Activated CD4-positive, alpha-beta memory T cell treated with anti-CD3 and anti-CD28 coated beads for 36 hours (primary cell): ENCODE results near the gene SLC17A5. TPM values are rescaled to one million over a fixed set of nuclear protein-coding genes. Genes with fewer than 3 reads are reported as not detected.
"Not testable (repeated sequence)": the region's sequence is repeated elsewhere in the genome, so short reads cannot be mapped to it uniquely, and the experiment has no call there.

ENCODE experiments used
- CTCF ChIA-PET: fragments of 350-600 bp; sonication (Branson Sonifier 250); formaldehyde crosslinking; loops from one replicate; lab custom pipeline; 2021; ENCODE audit warnings: antibody characterized with exemption, inconsistent platforms; lab: Charles Lee
- POLR2A ChIA-PET: fragments of 350-600 bp; sonication (Branson Sonifier 250); formaldehyde crosslinking; loops from one replicate; lab custom pipeline; 2021; ENCODE audit warnings: antibody characterized with exemption; lab: Charles Lee
- DNase-seq: peaks from one replicate; pipeline ENCODE4 v3.0.0-alpha.2; 2020
- H3K27ac Mint-ChIP-seq: one replicate; pipeline ENCODE4 v1.8.0; 2021; ENCODE audit warnings: mixed read lengths
- H3K27me3 Mint-ChIP-seq: one replicate; pipeline ENCODE4 v1.8.0; 2021; ENCODE audit warnings: mixed read lengths
- H3K36me3 Mint-ChIP-seq: one replicate; pipeline ENCODE4 v1.8.0; 2021; ENCODE audit warnings: mixed read lengths
- H3K4me1 Mint-ChIP-seq: one replicate; pipeline ENCODE4 v1.8.0; 2021; ENCODE audit warnings: low read depth, mixed read lengths
- H3K4me3 Mint-ChIP-seq: one replicate; pipeline ENCODE4 v1.8.0; 2021; ENCODE audit warnings: mild to moderate bottlenecking, mixed read lengths
- H3K9me3 Mint-ChIP-seq: one replicate; pipeline ENCODE4 v1.8.0; 2021; ENCODE audit warnings: mixed read lengths
- intact Hi-C: fragments of 100-400 bp; cut with micrococcal nuclease; formaldehyde crosslinking; loops from one replicate; pipeline ENCODE4 v1.15.1; 2023
- total RNA-seq, 2 experiments: library from RNA; stranded (reverse); gene quantifications; one replicate each; pipeline ENCODE4 v1.2.3, GENCODE V29; 2021

SLC17A5 gene
- total RNA-seq, 2 experiments from 2014 or later: 5.1 to 5.4 TPM

GRCh38 chr6:73580247-73581149 lies 73.3 kb downstream of the SLC17A5 start:
- H3K27me3 Mint-ChIP-seq: peaks cover under 1% of the 10 kb centered on the region
- H3K36me3 Mint-ChIP-seq: peaks cover 3% of the 10 kb centered on the region
- H3K4me1 Mint-ChIP-seq: peaks cover 27% of the 10 kb centered on the region
- intact Hi-C loops: loop anchor here (1.0 to 10.0 kb wide), 9 partner anchors 20 to 1914 kb away; partner anchors contain the start of genes CGAS, EEF1A1, FILIP1 and KCNQ5
- ChIA-PET CTCF (interaction anchor here (0.6 to 1.9 kb wide), 9 partner anchors 17 to 109 kb away, joined by 3 to 11 read pairs (median 5); partner anchors contain the start of gene EEF1A1), POLR2A (interaction anchor here (0.5 to 3.0 kb wide), 7 partner anchors 14 to 120 kb away, joined by 3 to 67 read pairs (median 5); partner anchors contain the start of genes EEF1A1 and MTO1)
- peaks cover 16% of the 10 kb centered on the region for H3K9me3 Mint-ChIP-seq
- peak; percentile 92 for DNase-seq
- H3K4me3 Mint-ChIP-seq: peak overlapping the region; percentile 73
- peak overlapping the region; percentile 97 for H3K27ac Mint-ChIP-seq

DNA sequence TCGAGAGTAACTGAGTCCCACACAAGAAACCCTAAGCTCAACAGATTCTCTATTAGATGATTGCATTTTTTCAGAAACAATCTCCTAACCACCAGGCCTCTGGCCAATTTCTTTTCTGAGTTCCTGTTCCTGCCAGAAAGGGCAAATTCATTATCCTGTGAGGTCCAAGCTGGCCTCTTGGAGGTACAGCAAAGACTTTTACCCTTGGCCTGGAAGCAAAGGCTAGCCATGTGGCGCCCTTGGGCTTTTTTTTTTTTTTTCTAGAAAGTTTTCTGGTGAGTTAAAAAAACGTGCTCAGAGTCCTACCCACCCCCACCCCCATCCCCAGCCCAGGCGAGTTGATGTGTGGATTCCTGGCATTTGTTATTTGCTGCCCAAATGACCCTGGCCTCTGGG lies 73.9 kb downstream of the SLC17A5 start:
- peaks cover 16% of the 10 kb centered on the region for H3K9me3 Mint-ChIP-seq
- DNase-seq: peak; percentile 16
- CTCF ChIA-PET: interaction anchor here (0.7 to 1.9 kb wide), 5 partner anchors 23 to 65 kb away, joined by 3 to 11 read pairs (median 7); partner anchors contain the start of gene EEF1A1
- peaks cover 3% of the 10 kb centered on the region for H3K36me3 Mint-ChIP-seq
- H3K4me3 Mint-ChIP-seq: peak overlapping the region; percentile 73
- POLR2A ChIA-PET: interaction anchor here (0.7 to 3.0 kb wide), 6 partner anchors 13 to 119 kb away, joined by 3 to 67 read pairs (median 6); partner anchors contain the start of genes EEF1A1 and MTO1
- intact Hi-C loops: loop anchor here (1.0 to 10.0 kb wide), 9 partner anchors 20 to 1915 kb away; partner anchors contain the start of genes CGAS, EEF1A1, FILIP1 and KCNQ5
- peaks cover 22% of the 10 kb centered on the region for H3K4me1 Mint-ChIP-seq
- peak overlapping the region; percentile 97 for H3K27ac Mint-ChIP-seq
- no peaks in the 10 kb centered on the region for H3K27me3 Mint-ChIP-seq

- Mint-ChIP-seq H3K4me3 (no peak overlapping the region), H3K36me3 (peaks cover 3% of the 10 kb centered on the region), H3K4me1 (peaks cover 22% of the 10 kb centered on the region), H3K9me3 (peaks cover 16% of the 10 kb centered on the region), H3K27ac (peak overlapping the region; percentile 97), H3K27me3 (no peaks in the 10 kb centered on the region)
- POLR2A ChIA-PET: interaction anchor here (0.7 to 3.0 kb wide), 5 partner anchors 13 to 65 kb away, joined by 3 to 67 read pairs (median 6); partner anchors contain the start of gene EEF1A1
- intact Hi-C loops: no loop called here
- peak; percentile 17 for DNase-seq
- CTCF ChIA-PET: interaction anchor here (1.6 to 1.9 kb wide), 3 partner anchors 22 to 58 kb away, joined by 7 to 11 read pairs (median 8); partner anchors contain the start of gene EEF1A1
Observed at GRCh38 chr6:73579389-73579788, 74.4 kb downstream of the SLC17A5 start.

- Mint-ChIP-seq H3K27me3 (no peaks in the 10 kb centered on the region), H3K4me3 (no peak overlapping the region), H3K4me1 (peaks cover 22% of the 10 kb centered on the region), H3K36me3 (peaks cover 3% of the 10 kb centered on the region), H3K27ac (no peak overlapping the region), H3K9me3 (peaks cover 16% of the 10 kb centered on the region)
- DNase-seq: no peak
- CTCF ChIA-PET: interaction anchor here (0.6 to 1.3 kb wide), 2 partner anchors 51 to 76 kb away, joined by 3 to 4 read pairs; partner anchors contain the start of gene SLC17A5
- POLR2A ChIA-PET: no interaction called here
- intact Hi-C loops: no loop called here
Observed at GRCh38 chr6:73577676-73578075, 76.1 kb downstream of the SLC17A5 start.

- intact Hi-C loops, H3K27ac Mint-ChIP-seq, H3K4me3 Mint-ChIP-seq, POLR2A ChIA-PET, H3K9me3 Mint-ChIP-seq, H3K36me3 Mint-ChIP-seq, DNase-seq, H3K4me1 Mint-ChIP-seq, H3K27me3 Mint-ChIP-seq: not testable (repeated sequence)
- CTCF ChIA-PET: interaction anchor here (1.5 kb wide), 1 partner anchor 14 kb away, joined by 7 read pairs; no protein-coding TSS in a partner anchor
Observed at GRCh38 chr6:73572531-73572930, 81.3 kb downstream of the SLC17A5 start.

- CTCF ChIA-PET: interaction anchor here (1.0 kb wide), 1 partner anchor 38 kb away, joined by 3 read pairs; no protein-coding TSS in a partner anchor
- H3K36me3 Mint-ChIP-seq, H3K27ac Mint-ChIP-seq, H3K9me3 Mint-ChIP-seq, H3K4me1 Mint-ChIP-seq, H3K27me3 Mint-ChIP-seq, POLR2A ChIA-PET, intact Hi-C loops, DNase-seq, H3K4me3 Mint-ChIP-seq: not testable (repeated sequence)
Observed at GRCh38 chr6:73571218-73572181, 82.3 kb downstream of the SLC17A5 start.

DNA sequence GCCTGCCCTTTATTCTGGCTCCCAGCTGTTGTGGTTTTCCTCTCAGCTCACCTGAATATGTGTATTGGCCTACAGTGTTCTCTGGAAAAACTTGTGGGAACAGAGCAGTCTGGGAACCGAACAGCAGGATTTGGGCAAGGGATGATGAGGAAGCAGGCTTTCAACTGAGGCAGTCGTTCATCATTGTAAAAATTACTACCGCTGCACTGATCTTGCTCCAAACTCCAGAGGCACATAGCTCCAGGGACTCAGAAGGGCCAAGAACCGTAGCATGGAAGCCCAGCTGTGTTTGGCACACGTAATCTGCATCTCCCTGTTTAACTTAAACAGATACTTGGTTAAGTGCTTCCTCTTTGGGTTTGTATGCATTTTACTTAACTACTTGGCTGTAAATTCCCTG lies 84.7 kb downstream of the SLC17A5 start:
- Mint-ChIP-seq H3K27ac (no peak overlapping the region), H3K27me3 (no peaks in the 10 kb centered on the region), H3K4me3 (no peak overlapping the region), H3K9me3 (no peaks in the 10 kb centered on the region), H3K36me3 (no peaks in the 10 kb centered on the region), H3K4me1 (no peaks in the 10 kb centered on the region)
- ChIA-PET POLR2A (no interaction called here), CTCF (no interaction called here)
- no peak for DNase-seq
- intact Hi-C loops: no loop called here

- intact Hi-C loops: no loop called here
- CTCF ChIA-PET: no interaction called here
- DNase-seq: no peak
- no peak overlapping the region for H3K27ac Mint-ChIP-seq
- POLR2A ChIA-PET: interaction anchor here (0.8 kb wide), 1 partner anchor 13 kb away, joined by 4 read pairs; no protein-coding TSS in a partner anchor
- no peak overlapping the region for H3K4me3 Mint-ChIP-seq
- H3K27me3 Mint-ChIP-seq: no peaks in the 10 kb centered on the region
- no peaks in the 10 kb centered on the region for H3K36me3 Mint-ChIP-seq
- H3K9me3 Mint-ChIP-seq: no peaks in the 10 kb centered on the region
- H3K4me1 Mint-ChIP-seq: no peaks in the 10 kb centered on the region
Observed at GRCh38 chr6:73566954-73567591, 86.7 kb downstream of the SLC17A5 start.

DNA sequence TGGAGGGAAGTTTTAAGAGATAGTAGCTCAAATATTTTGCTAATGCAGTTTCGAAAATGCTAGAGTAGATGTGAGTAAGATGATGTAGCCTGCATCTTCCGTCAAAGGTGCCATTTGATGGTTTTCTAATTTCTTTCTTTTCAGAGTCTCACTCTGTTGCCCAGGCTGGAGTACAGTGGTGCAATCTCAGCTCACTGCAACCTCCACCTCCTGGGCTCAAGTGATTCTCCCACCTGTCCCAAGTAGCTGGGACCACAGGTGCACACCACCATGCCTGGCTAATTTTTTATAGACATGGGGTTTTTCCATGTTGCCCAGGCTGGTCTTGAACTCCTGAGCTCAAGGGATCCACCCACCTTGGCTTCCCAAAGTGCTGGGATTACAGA lies 87.3 kb downstream of the SLC17A5 start:
- H3K36me3 Mint-ChIP-seq, DNase-seq, H3K27ac Mint-ChIP-seq, H3K4me3 Mint-ChIP-seq, H3K9me3 Mint-ChIP-seq, H3K27me3 Mint-ChIP-seq, CTCF ChIA-PET, H3K4me1 Mint-ChIP-seq, intact Hi-C loops: not testable (repeated sequence)
- POLR2A ChIA-PET: interaction anchor here (0.8 kb wide), 1 partner anchor 13 kb away, joined by 4 read pairs; no protein-coding TSS in a partner anchor

DNA sequence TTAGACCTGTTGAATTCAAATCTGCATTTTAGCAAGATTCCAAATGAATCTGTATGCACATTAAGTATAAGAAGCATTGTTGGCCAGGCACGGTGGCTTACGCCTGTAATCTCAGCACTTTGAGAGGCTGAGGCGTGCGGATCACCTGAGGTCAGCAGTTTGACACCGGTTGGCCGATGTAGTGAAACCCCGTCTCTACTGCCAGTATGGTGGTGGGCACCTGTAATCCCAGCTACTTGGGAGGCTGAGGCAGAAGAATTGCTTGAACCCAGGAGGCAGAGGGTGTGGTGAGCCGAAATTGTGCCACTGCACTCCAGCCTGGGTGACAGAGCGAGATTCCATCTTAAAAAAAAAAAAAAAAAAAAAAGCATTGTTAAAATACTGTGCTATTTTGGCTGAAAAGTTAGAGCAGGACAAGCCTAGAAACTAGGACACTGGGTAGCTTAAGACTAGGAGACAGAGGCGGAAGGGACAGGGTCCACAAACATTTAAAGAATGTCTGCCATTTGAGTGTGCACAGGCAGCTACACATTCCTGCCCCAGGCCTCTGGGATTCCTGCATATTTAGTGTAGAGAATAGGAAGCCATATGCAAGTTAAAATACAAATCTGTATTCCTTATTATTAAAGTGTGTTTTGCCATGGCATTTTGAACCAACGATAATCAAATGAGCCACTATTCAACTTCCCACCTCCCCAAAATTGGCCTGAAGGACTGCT lies 87.9 kb downstream of the SLC17A5 start:
- H3K9me3 Mint-ChIP-seq: no peaks in the 10 kb centered on the region
- H3K4me1 Mint-ChIP-seq: peaks cover 2% of the 10 kb centered on the region
- no peak overlapping the region for H3K4me3 Mint-ChIP-seq
- CTCF ChIA-PET: no interaction called here
- intact Hi-C loops: no loop called here
- no peak for DNase-seq
- no peaks in the 10 kb centered on the region for H3K27me3 Mint-ChIP-seq
- no peak overlapping the region for H3K27ac Mint-ChIP-seq
- POLR2A ChIA-PET: interaction anchor here (0.8 kb wide), 1 partner anchor 14 kb away, joined by 4 read pairs; no protein-coding TSS in a partner anchor
- H3K36me3 Mint-ChIP-seq: no peaks in the 10 kb centered on the region
